ENCODE data around the gene USH2A.

USH2A gene

GRCh38 chr1:215767761-215768160, 655.5 kb downstream of the USH2A start:
- no peak overlapping the region for H3K4me3 ChIP-seq (ENCODE audit: low read length)
- no peak overlapping the region for H3K9ac ChIP-seq (ENCODE audit: low read length)
- no peak overlapping the region for H3K27ac ChIP-seq (ENCODE audit: low read depth, low read length)
- no peaks in the 10 kb centered on the region for H3K36me3 ChIP-seq (ENCODE audit: control insufficient read depth, insufficient read depth, low read length)
- H3K27me3 ChIP-seq (ENCODE audit: control insufficient read depth, insufficient read depth, low read length), result no peaks in the 10 kb centered on the region
- H3K4me1 ChIP-seq (ENCODE audit: control insufficient read depth, insufficient read depth, low read length), result no peaks in the 10 kb centered on the region

GRCh38 chr1:215766521-215766920, 656.7 kb downstream of the USH2A start:
- H3K4me1 ChIP-seq (ENCODE audit: control insufficient read depth, insufficient read depth, low read length), result no peaks in the 10 kb centered on the region
- H3K9ac ChIP-seq (ENCODE audit: low read length), result no peak overlapping the region
- H3K27me3 ChIP-seq (ENCODE audit: control insufficient read depth, insufficient read depth, low read length), result no peaks in the 10 kb centered on the region
- no peaks in the 10 kb centered on the region for H3K36me3 ChIP-seq (ENCODE audit: control insufficient read depth, insufficient read depth, low read length)
- no peak overlapping the region for H3K27ac ChIP-seq (ENCODE audit: low read depth, low read length)
- no peak overlapping the region for H3K4me3 ChIP-seq (ENCODE audit: low read length)

GRCh38 chr1:215765833-215766232, 657.4 kb downstream of the USH2A start:
- Histone ChIP-seq H3K36me3 (ENCODE audit: control insufficient read depth, insufficient read depth, low read length) (no peaks in the 10 kb centered on the region), H3K27ac (ENCODE audit: low read depth, low read length) (no peak overlapping the region), H3K4me3 (ENCODE audit: low read length) (no peak overlapping the region), H3K9ac (ENCODE audit: low read length) (no peak overlapping the region), H3K27me3 (ENCODE audit: control insufficient read depth, insufficient read depth, low read length) (no peaks in the 10 kb centered on the region), H3K4me1 (ENCODE audit: control insufficient read depth, insufficient read depth, low read length) (no peaks in the 10 kb centered on the region)

GRCh38 chr1:215761446-215761845, 661.8 kb downstream of the USH2A start:
- no peak overlapping the region for H3K27ac ChIP-seq (ENCODE audit: low read depth, low read length)
- H3K36me3 ChIP-seq (ENCODE audit: control insufficient read depth, insufficient read depth, low read length), result no peaks in the 10 kb centered on the region
- H3K27me3 ChIP-seq (ENCODE audit: control insufficient read depth, insufficient read depth, low read length), result no peaks in the 10 kb centered on the region
- no peaks in the 10 kb centered on the region for H3K4me1 ChIP-seq (ENCODE audit: control insufficient read depth, insufficient read depth, low read length)
- H3K9ac ChIP-seq (ENCODE audit: low read length), result no peak overlapping the region
- no peak overlapping the region for H3K4me3 ChIP-seq (ENCODE audit: low read length)

- no peak overlapping the region for H3K4me3 ChIP-seq (ENCODE audit: low read length)
- H3K27ac ChIP-seq (ENCODE audit: low read depth, low read length), result no peak overlapping the region
- H3K36me3 ChIP-seq (ENCODE audit: control insufficient read depth, insufficient read depth, low read length), result no peaks in the 10 kb centered on the region
- no peaks in the 10 kb centered on the region for H3K27me3 ChIP-seq (ENCODE audit: control insufficient read depth, insufficient read depth, low read length)
- no peak overlapping the region for H3K9ac ChIP-seq (ENCODE audit: low read length)
- H3K4me1 ChIP-seq (ENCODE audit: control insufficient read depth, insufficient read depth, low read length), result no peaks in the 10 kb centered on the region
Measured at GRCh38 chr1:215754112-215754511, 669.1 kb downstream of the USH2A start.

GRCh38 chr1:215749414-215749813, 673.8 kb downstream of the USH2A start:
- H3K9ac ChIP-seq (ENCODE audit: low read length), result no peak overlapping the region
- no peaks in the 10 kb centered on the region for H3K36me3 ChIP-seq (ENCODE audit: control insufficient read depth, insufficient read depth, low read length)
- no peaks in the 10 kb centered on the region for H3K27me3 ChIP-seq (ENCODE audit: control insufficient read depth, insufficient read depth, low read length)
- H3K4me3 ChIP-seq (ENCODE audit: low read length), result no peak overlapping the region
- H3K4me1 ChIP-seq (ENCODE audit: control insufficient read depth, insufficient read depth, low read length), result no peaks in the 10 kb centered on the region
- no peak overlapping the region for H3K27ac ChIP-seq (ENCODE audit: low read depth, low read length)

- Histone ChIP-seq H3K27me3 (ENCODE audit: control insufficient read depth, insufficient read depth, low read length) (no peaks in the 10 kb centered on the region), H3K4me3 (ENCODE audit: low read length) (no peak overlapping the region), H3K36me3 (ENCODE audit: control insufficient read depth, insufficient read depth, low read length) (no peaks in the 10 kb centered on the region), H3K4me1 (ENCODE audit: control insufficient read depth, insufficient read depth, low read length) (no peaks in the 10 kb centered on the region), H3K9ac (ENCODE audit: low read length) (no peak overlapping the region), H3K27ac (ENCODE audit: low read depth, low read length) (no peak overlapping the region)
Measured at GRCh38 chr1:215748431-215748830, 674.8 kb downstream of the USH2A start.

- H3K4me3 ChIP-seq (ENCODE audit: low read length), result no peak overlapping the region
Measured at GRCh38 chr1:215744419-215744818, 678.8 kb downstream of the USH2A start.

GRCh38 chr1:215739025-215739424, 684.2 kb downstream of the USH2A start:
- Histone ChIP-seq H3K27me3 (ENCODE audit: control insufficient read depth, insufficient read depth, low read length) (no peaks in the 10 kb centered on the region), H3K36me3 (ENCODE audit: control insufficient read depth, insufficient read depth, low read length) (no peaks in the 10 kb centered on the region), H3K27ac (ENCODE audit: low read depth, low read length) (no peak overlapping the region), H3K4me1 (ENCODE audit: control insufficient read depth, insufficient read depth, low read length) (no peaks in the 10 kb centered on the region), H3K4me3 (ENCODE audit: low read length) (no peak overlapping the region), H3K9ac (ENCODE audit: low read length) (no peak overlapping the region)

More at GRCh38 chr1:215744419-215744818, 678.8 kb downstream of the USH2A start:
- Histone ChIP-seq H3K9ac (ENCODE audit: low read length) (no peak overlapping the region), H3K27me3 (ENCODE audit: control insufficient read depth, insufficient read depth, low read length) (no peaks in the 10 kb centered on the region), H3K4me1 (ENCODE audit: control insufficient read depth, insufficient read depth, low read length) (no peaks in the 10 kb centered on the region), H3K36me3 (ENCODE audit: control insufficient read depth, insufficient read depth, low read length) (no peaks in the 10 kb centered on the region), H3K27ac (ENCODE audit: low read depth, low read length) (no peak overlapping the region)

GRCh38 chr1:215731699-215732098, 691.5 kb downstream of the USH2A start:
- Histone ChIP-seq H3K9ac (ENCODE audit: low read length) (no peak overlapping the region), H3K4me3 (ENCODE audit: low read length) (no peak overlapping the region), H3K27me3 (ENCODE audit: control insufficient read depth, insufficient read depth, low read length) (no peaks in the 10 kb centered on the region), H3K36me3 (ENCODE audit: control insufficient read depth, insufficient read depth, low read length) (no peaks in the 10 kb centered on the region), H3K27ac (ENCODE audit: low read depth, low read length) (no peak overlapping the region), H3K4me1 (ENCODE audit: control insufficient read depth, insufficient read depth, low read length) (no peaks in the 10 kb centered on the region)

GRCh38 chr1:215730600-215730999, 692.6 kb downstream of the USH2A start:
- Histone ChIP-seq H3K36me3 (ENCODE audit: control insufficient read depth, insufficient read depth, low read length) (no peaks in the 10 kb centered on the region), H3K27me3 (ENCODE audit: control insufficient read depth, insufficient read depth, low read length) (no peaks in the 10 kb centered on the region)

GRCh38 chr1:215728169-215728568, 695.1 kb downstream of the USH2A start:
- no peak overlapping the region for H3K4me3 ChIP-seq (ENCODE audit: low read length)
- H3K27me3 ChIP-seq (ENCODE audit: control insufficient read depth, insufficient read depth, low read length), result no peaks in the 10 kb centered on the region
- no peak overlapping the region for H3K27ac ChIP-seq (ENCODE audit: low read depth, low read length)
- H3K9ac ChIP-seq (ENCODE audit: low read length), result no peak overlapping the region
- H3K36me3 ChIP-seq (ENCODE audit: control insufficient read depth, insufficient read depth, low read length), result no peaks in the 10 kb centered on the region
- no peaks in the 10 kb centered on the region for H3K4me1 ChIP-seq (ENCODE audit: control insufficient read depth, insufficient read depth, low read length)

More at GRCh38 chr1:215730600-215730999, 692.6 kb downstream of the USH2A start:
- Histone ChIP-seq H3K27ac (ENCODE audit: low read depth, low read length) (no peak overlapping the region), H3K4me1 (ENCODE audit: control insufficient read depth, insufficient read depth, low read length) (no peaks in the 10 kb centered on the region), H3K9ac (ENCODE audit: low read length) (no peak overlapping the region), H3K4me3 (ENCODE audit: low read length) (no peak overlapping the region)

GRCh38 chr1:215720126-215720525, 703.1 kb downstream of the USH2A start:
- Histone ChIP-seq H3K27me3 (ENCODE audit: control insufficient read depth, insufficient read depth, low read length) (no peaks in the 10 kb centered on the region), H3K36me3 (ENCODE audit: control insufficient read depth, insufficient read depth, low read length) (no peaks in the 10 kb centered on the region), H3K4me1 (ENCODE audit: control insufficient read depth, insufficient read depth, low read length) (no peaks in the 10 kb centered on the region), H3K9ac (ENCODE audit: low read length) (no peak overlapping the region), H3K4me3 (ENCODE audit: low read length) (no peak overlapping the region), H3K27ac (ENCODE audit: low read depth, low read length) (no peak overlapping the region)

Data from rectal smooth muscle tissue (tissue), 1 donor.